HG02759 (cell line): Measurements from ENCODE around the gene IGSF22.

Source experiments
- ATAC-seq: cut with Tn5 transposase; IDR thresholded peaks from one replicate; pipeline ENCODE4 v1.9.1; 2021; ENCODE audit warnings: mild to moderate bottlenecking, moderate library complexity; ENCODE audit not compliant: unreplicated experiment

Gene IGSF22

DNA sequence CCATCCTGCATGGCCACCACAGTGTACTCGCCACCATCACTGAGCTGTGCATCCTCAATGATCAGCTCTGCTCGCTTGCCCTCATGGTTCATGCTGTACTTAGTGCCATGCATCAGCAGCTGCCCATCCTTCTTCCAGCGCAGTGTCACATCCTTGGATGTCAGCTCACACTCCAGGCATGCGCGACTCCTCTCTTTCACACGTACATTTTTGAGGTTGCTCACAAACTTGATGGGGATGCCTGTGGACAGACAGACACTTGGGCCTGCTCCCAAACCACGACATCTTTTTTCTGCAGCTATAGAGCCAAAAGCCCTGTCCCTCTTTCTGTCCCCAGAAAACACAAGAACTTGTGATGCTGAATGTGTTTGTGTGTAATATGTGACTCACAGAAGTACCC, 10.5 kb downstream of the IGSF22 start:
- ATAC-seq: no peak

DNA sequence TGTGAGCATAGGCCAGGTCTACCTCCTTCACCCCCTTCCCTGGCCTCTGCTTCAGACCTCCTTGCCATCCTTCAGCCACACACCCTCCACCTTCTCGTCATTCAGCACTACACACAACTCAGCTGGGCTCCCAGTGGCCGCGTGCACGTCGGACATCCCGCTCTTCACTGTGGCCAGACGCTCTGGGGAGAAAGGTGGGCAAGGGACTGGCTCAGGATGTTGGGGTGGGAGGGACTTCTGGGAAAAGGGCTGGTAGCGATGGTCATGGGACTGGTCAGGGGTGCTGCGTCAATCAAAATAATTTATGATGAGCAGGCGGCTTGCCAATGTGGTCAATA, 11.6 kb downstream of the IGSF22 start:
- ATAC-seq: no peak

GRCh38 chr11:18713646-18714442, 12.1 kb downstream of the IGSF22 start:
- no peak for ATAC-seq

GRCh38 chr11:18710545-18710944, 15.4 kb downstream of the IGSF22 start:
- ATAC-seq: peak; percentile 49

DNA sequence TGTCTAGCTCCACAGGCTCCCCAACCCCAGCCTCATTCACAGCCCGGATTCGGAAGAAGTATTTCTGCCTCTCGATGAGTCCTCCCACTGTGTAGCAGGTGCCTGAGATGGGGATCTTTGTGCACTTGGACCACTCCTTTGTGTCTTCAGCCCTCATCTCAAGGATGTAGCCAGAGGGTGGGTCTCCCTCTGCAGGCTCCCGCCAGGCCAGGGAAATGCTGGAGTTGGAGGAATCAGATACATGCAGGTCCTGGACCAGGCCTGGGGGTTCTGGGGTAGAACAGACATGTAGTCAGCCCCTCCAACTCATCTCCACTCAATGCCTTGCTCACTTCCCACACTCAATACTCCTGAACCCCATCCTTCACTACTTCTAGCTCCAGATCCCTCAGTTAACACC, 16.6 kb downstream of the IGSF22 start:
- ATAC-seq: no peak

DNA sequence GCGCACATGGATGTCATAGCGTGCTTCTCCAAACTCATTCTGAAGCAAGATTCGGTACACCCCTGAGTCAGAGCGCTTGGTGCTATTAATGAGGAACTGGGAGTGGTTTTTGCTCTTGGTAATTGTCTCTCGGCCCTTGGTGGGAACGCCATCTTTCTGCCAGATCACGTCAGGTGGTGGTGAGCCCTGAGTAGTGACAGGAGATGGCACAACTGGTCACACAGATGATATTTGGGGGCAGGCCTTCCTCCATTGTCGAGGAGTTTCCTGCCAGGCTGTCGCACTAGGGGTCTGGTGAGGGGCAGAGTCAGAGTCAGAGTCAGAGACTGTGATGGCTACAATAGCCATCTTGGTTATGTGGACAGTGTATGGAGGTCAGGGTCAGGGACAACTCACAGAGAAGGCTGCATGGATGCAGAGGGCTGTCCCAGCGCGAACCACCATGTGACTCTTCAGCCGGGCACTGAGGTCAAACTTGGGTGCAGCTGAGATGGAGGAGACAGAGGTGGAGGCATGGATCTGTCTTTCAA, 18.1 kb downstream of the IGSF22 start:
- ATAC-seq: no peak

DNA sequence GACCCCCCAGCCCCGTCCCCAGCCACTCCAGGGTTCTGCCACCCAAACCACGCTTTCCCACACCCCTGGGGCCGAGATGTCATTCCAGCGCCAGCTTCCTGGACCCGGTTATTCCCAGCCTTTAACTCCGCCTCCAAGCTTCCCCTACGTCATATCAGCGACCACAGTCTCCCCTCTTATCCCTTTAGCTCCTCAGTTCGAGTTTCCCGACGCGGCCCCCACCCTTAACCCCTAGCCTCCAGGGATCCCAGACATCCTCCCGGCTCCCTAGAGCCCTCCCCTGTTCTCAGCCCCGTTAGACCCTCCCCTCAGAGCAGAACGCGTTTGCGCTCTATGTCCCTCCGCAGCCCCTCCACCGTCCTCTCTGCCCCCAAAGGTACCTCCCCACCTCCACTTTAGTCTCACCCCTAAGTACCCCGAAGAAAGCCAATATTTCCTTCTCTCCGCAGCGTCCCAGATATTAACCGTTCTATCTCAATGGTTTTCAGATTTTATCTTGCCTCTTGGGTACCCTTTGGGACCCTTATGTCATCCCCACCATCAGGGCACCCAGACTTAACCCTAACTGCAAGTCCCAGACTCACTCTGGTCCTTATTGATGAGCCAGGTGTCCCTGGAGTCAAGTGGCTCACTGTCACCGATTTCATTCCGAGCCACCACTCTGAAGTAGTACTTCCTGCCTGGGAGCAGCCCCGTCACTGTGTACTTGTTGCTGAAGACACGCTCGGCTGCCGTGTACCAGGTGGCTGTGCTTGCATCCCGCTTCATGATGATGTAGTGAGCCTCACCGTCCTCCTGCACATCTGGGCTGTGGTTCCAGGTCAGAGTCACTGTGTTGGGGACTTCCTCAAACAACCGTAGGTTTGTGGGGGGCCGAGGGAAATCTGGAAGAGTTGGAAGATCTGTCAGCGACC, 19.4 kb downstream of the IGSF22 start:
- peak; percentile 79 for ATAC-seq

DNA sequence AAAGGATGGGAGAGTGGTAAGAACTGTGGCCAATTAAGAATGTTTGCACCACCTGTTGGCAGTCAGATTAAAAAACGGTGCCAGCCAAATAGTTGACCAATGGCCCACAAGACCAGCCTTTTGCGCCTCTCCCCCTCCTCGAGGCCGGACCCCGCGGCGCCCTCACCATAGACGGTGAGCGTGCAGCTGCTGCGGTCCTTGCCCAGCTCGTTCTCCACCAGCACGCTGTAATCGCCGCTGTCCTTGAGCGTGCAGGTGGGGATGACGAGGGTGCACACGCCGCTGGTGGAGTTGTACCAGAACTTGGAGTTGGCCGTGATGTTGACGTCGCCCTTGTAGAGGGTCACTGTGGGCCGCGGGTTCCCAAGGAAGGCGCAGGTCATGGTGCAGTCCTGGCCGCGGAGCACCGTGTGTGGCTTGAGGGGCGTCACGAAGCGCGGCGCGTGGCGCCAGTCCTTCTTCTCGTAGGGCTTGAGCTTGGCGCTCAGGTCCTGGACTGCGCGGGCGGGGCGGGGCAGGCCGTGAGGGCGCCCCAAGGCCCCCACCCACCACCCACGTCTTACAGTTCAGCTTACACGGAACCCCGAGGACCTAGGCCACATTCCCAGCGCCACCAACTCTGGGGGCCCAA, 20.2 kb downstream of the IGSF22 start:
- no peak for ATAC-seq

GRCh38 chr11:18704698-18705097, 21.3 kb downstream of the IGSF22 start:
- no peak for ATAC-seq

- ATAC-seq: no peak
Observed at GRCh38 chr11:18704045-18704645, 21.8 kb downstream of the IGSF22 start.

DNA sequence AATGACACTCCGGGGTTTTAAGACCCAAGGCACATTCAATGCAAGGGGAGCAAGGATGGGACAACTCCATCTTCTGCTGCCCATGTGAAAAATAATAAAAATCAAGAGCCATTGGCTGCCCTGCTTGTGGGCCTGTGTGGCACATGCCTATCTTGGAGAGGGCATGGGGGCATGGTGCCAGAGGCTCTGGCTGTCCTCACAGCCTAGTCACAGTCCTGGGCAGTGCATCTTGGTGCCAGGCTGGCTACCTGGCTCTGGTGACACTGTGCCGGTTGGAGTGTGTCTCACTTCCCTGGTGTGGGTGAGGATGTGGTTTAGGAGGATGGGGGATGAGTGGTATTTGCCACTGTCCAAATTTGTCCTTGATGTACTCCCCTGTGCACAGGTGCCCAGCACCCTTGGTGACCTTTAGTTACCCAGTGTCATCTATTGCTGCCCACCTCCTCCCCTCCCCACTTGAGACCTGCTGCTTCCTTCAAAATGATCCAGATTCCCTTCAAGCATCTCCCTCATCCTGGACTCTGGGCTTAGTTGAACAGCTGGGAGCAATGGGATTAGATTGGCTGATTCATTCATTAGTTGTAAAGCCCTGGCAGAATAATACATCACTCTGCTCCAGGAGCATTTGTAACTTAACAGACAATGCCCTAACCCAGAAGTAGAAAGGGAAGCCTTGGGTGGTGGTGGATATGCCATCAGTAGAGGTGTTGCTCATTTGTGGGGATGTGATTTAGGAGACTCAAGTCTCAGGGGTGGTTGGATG, 22.8 kb downstream of the IGSF22 start:
- no peak for ATAC-seq

- no peak for ATAC-seq
Observed at GRCh38 chr11:18701614-18702216, 24.3 kb downstream of the IGSF22 start.

DNA sequence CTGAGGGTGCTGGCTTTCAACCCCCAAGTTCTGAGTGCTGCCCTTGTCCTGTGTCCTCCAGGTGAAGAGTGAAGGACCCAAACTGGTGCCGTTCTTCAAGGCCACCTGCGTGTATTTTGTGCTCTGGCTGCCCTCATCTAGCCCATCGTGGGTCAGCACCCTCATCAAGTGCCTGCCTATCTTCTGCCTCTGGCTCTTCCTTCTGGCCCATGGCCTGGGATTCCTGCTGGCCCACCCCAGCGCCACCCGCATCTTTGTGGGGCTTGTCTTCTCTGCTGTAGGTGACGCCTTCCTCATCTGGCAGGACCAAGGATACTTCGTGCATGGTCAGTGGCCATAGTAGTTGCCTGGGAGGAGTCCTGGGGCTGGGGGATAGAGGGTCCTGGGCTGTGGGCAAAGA, 25.1 kb downstream of the IGSF22 start:
- ATAC-seq: no peak

DNA sequence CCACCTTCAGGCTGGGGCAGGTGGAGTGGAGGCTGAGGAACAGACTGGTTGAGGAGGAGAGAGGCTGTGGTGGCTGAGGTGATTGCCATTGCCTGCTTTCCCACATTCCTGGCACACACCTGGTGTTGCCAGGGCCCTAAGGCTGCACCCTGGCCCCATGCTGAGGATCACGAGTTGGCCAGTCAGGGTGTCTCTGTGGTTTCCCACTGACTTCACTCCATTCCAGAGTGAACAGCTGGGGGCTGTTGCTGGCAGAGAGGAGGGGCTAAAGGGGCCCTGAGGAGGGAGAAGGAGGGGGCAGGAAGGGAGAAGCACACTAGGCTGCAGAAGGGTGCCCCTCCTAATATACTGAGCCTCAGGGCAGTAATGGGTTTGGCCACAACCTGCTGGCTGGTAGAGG, 25.6 kb downstream of the IGSF22 start:
- no peak for ATAC-seq

DNA sequence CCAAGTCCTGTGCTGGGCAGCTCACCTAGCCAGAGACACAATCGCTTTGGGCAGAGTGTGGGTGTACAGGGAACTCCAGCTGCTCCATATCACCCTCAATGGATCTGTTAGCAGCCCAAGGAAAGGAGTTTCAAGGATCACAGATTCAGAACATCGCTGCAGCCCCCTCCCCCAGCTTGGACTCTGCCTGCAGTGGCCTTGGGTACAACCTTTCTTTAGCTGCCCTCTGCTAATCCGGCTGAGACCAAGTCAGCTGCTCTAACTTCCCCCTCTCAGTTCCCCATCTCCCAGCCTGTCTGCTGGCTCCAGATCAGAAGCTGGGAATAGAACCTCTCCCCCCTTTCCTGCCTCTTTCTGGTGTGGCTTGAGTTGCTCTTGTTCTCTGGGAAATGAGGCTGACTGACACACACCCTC, 26.1 kb downstream of the IGSF22 start:
- no peak for ATAC-seq

DNA sequence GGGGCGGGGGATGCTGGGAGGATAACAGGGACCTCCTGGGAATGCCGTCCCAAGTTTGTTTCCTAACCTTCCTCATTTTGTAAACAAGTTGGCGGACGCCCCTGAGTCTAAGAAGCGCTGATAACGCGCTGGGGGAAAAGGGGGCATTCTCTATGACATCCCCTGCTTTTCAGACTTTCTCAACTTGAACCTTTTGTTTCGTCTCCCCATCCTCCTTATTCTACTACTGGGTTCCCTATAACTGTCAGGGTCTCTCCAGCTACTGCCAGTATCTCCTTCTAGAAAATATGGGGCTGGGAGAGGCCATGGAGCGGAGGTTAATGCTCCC, 26.8 kb downstream of the IGSF22 start:
- ATAC-seq: no peak

DNA sequence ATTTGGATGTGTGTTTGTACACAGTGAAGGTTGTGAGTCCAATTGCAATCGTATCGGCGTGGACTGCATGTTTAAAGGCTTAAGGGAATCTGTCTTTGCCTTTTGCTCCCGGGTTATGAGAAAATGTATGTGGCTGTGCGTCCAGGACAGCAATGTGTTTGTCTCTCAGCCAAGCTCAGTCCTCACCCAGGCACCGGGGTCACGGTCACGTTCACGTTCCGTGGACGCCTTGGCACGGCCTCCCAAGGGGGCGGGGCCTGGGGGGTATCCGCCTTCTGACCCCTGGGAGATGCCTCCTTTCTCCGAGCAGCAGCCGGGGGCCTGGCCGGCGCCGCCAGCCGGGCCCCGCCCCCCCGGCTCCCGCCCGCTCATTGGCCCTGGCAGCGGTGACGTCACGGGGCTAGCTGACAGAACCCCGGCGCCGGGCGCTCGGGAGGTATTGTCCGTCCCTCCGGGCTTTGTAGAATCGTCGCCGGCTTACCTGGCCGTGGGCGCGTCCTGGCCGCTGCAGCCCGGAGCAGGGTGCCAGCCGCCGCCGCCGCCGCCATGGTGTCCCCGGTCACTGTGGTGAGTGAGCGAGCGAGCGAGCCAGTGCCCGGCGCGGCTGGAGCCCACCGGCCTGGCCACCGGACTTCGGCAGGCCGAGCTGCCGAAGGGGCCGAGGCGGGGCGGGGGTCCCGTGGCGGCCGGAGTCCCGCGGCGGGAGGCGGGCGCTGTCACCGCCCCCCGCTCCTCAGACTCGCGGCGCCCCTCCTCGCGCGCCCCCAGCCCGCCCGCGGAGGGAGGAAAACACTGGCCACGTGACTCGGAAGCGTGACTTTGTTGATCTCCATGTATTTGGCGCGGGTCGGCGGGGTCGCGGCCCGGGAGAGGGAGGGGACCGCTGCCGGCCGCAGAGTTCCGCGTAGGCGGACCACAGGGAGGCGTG, 27.4 kb downstream of the IGSF22 start, which contains the start of gene TMEM86A:
Gene TMEM86A, plus strand, starts transcription at position 439 of the 928 bp plus-strand sequence. Its CDS starts 108 bp downstream, at position 547.
- peak; percentile 98 for ATAC-seq

DNA sequence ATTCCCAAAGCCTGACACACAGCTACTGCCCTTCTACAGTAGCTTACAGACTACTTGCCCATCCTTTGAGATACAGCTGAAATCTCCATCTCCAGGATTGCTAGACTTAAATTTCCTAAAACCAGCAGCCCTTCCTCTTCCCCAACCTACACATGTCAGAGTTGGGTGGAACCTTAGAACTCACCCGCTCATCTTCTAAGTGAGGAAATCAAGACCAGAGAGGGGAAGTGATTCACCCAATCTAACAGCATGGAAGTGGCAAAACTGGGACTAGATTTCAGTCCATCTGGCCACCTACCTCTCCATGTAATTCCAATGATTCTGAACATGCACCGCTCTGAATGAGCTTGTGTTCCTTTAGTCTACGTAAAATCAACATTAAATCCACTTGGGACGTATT, 28.4 kb downstream of the IGSF22 start:
- ATAC-seq: no peak
